Liver (tissue), 3 donors: ENCODE data around the gene CDC42BPA.

Experiments used
- GABPA ChIP-seq, 2 donors: IDR thresholded peaks in 1 of 2; conservative IDR thresholded peaks in 1 of 2; 2 replicates each; pipeline ENCODE4 v1.6.1; 2016; ENCODE audit warnings: antibody characterized with exemption in 2 of 2, mild to moderate bottlenecking in 1 of 2, moderate library complexity in 1 of 2
- HNF4G ChIP-seq: IDR thresholded peaks from 2 replicates; pipeline ENCODE4 v1.6.1; 2016; ENCODE audit warnings: antibody characterized with exemption
- JUND ChIP-seq, 2 donors: IDR thresholded peaks; 2 replicates each; pipeline ENCODE4 v1.6.1; 2016; ENCODE audit warnings: antibody characterized with exemption in 2 of 2
- SP1 ChIP-seq: IDR thresholded peaks from 2 replicates; pipeline ENCODE4 v1.6.1; 2018; ENCODE audit warnings: antibody characterized with exemption, mild to moderate bottlenecking
- TAF1 ChIP-seq: conservative IDR thresholded peaks from 2 replicates; pipeline ENCODE4 v1.6.1; 2016; ENCODE audit warnings: antibody characterized with exemption, mild to moderate bottlenecking
- YY1 ChIP-seq: IDR thresholded peaks from 2 replicates; pipeline ENCODE4 v1.6.1; 2016; ENCODE audit warnings: antibody characterized with exemption, mild to moderate bottlenecking
- ZBTB33 ChIP-seq: IDR thresholded peaks from 2 replicates; pipeline ENCODE4 v1.6.1; 2016; ENCODE audit warnings: antibody characterized with exemption
- TF ChIP-seq, protein P1 (sequence below): IDR thresholded peaks from 2 replicates; pipeline ENCODE4 v1.6.1; 2016; ENCODE audit warnings: antibody characterized with exemption, mild to moderate bottlenecking
- TF ChIP-seq, protein P2 (sequence below): fragments of 150-350 bp; IDR thresholded peaks from 2 replicates; pipeline ENCODE4 v1.5.1; 2017; ENCODE audit warnings: improper control_type of control experiment, low read depth, low read length; ENCODE audit not compliant: missing input control
- TF ChIP-seq, protein P3 (sequence below): IDR thresholded peaks from 2 replicates; pipeline ENCODE4 v1.6.1; 2016; ENCODE audit warnings: antibody characterized with exemption
- donor health status: healthy.
- donor health status: healthy.

GRCh38 chr1:227152525-227152924, 165.8 kb downstream of the CDC42BPA start:
- TF ChIP-seq HNF4G = no peak
- TF ChIP-seq TAF1 = no peak
- TF ChIP-seq, protein P1, sequence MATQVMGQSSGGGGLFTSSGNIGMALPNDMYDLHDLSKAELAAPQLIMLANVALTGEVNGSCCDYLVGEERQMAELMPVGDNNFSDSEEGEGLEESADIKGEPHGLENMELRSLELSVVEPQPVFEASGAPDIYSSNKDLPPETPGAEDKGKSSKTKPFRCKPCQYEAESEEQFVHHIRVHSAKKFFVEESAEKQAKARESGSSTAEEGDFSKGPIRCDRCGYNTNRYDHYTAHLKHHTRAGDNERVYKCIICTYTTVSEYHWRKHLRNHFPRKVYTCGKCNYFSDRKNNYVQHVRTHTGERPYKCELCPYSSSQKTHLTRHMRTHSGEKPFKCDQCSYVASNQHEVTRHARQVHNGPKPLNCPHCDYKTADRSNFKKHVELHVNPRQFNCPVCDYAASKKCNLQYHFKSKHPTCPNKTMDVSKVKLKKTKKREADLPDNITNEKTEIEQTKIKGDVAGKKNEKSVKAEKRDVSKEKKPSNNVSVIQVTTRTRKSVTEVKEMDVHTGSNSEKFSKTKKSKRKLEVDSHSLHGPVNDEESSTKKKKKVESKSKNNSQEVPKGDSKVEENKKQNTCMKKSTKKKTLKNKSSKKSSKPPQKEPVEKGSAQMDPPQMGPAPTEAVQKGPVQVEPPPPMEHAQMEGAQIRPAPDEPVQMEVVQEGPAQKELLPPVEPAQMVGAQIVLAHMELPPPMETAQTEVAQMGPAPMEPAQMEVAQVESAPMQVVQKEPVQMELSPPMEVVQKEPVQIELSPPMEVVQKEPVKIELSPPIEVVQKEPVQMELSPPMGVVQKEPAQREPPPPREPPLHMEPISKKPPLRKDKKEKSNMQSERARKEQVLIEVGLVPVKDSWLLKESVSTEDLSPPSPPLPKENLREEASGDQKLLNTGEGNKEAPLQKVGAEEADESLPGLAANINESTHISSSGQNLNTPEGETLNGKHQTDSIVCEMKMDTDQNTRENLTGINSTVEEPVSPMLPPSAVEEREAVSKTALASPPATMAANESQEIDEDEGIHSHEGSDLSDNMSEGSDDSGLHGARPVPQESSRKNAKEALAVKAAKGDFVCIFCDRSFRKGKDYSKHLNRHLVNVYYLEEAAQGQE = no peak
- TF ChIP-seq SP1 = no peak
- TF ChIP-seq YY1 = no peak
- TF ChIP-seq, protein P2, sequence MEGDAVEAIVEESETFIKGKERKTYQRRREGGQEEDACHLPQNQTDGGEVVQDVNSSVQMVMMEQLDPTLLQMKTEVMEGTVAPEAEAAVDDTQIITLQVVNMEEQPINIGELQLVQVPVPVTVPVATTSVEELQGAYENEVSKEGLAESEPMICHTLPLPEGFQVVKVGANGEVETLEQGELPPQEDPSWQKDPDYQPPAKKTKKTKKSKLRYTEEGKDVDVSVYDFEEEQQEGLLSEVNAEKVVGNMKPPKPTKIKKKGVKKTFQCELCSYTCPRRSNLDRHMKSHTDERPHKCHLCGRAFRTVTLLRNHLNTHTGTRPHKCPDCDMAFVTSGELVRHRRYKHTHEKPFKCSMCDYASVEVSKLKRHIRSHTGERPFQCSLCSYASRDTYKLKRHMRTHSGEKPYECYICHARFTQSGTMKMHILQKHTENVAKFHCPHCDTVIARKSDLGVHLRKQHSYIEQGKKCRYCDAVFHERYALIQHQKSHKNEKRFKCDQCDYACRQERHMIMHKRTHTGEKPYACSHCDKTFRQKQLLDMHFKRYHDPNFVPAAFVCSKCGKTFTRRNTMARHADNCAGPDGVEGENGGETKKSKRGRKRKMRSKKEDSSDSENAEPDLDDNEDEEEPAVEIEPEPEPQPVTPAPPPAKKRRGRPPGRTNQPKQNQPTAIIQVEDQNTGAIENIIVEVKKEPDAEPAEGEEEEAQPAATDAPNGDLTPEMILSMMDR = no peak
- TF ChIP-seq, protein P3, sequence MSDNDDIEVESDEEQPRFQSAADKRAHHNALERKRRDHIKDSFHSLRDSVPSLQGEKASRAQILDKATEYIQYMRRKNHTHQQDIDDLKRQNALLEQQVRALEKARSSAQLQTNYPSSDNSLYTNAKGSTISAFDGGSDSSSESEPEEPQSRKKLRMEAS = no peak
- TF ChIP-seq GABPA (IDR thresholded peaks at IDR 0.05 in 1 of 2, conservative IDR thresholded peaks at IDR 0.05 in 1 of 2) = no peak
- no peak for TF ChIP-seq JUND (IDR thresholded peaks at IDR 0.05)
- TF ChIP-seq ZBTB33 = no peak
